Loucy (cell line): ENCODE measurements around the gene SEPHS1.

Experiments
- H2AFZ ChIP-seq: fragments of 200-600 bp; sonication (generic); 2 replicates; pipeline ENCODE4 v1.6.0; 2016; ENCODE audit warnings: antibody characterized with exemption, mild to moderate bottlenecking, low read length, moderate library complexity
- H3F3A ChIP-seq: fragments of 200-600 bp; 2 replicates; pipeline ENCODE4 v1.6.0; 2016; ENCODE audit warnings: antibody characterized with exemption, low read depth, mild to moderate bottlenecking
- H3K27me3 ChIP-seq: fragments of 200-600 bp; sonication (generic); 2 replicates; pipeline ENCODE4 v1.6.1; 2014; ENCODE audit warnings: low read length, mild to moderate bottlenecking; ENCODE audit not compliant: insufficient read depth, poor library complexity, severe bottlenecking
- H3K36me3 ChIP-seq: fragments of 200-600 bp; sonication (generic); 2 replicates; pipeline ENCODE4 v1.6.1; 2016; ENCODE audit warnings: low read length; ENCODE audit not compliant: insufficient read depth
- H3K4me1 ChIP-seq: fragments of 200-600 bp; sonication (generic); 2 replicates; pipeline ENCODE4 v1.5.1; 2014; ENCODE audit warnings: low read length, mild to moderate bottlenecking; ENCODE audit not compliant: insufficient read depth, poor library complexity, severe bottlenecking
- H3K4me2 ChIP-seq: fragments of 200-600 bp; sonication (generic); 2 replicates; pipeline ENCODE4 v1.6.0; 2014; ENCODE audit warnings: antibody characterized with exemption, low read length, low read depth, mild to moderate bottlenecking; ENCODE audit not compliant: poor library complexity, severe bottlenecking
- H3K4me3 ChIP-seq: fragments of 200-600 bp; sonication (generic); 2 replicates; pipeline ENCODE4 v1.5.1; 2014; ENCODE audit warnings: low read length, mild to moderate bottlenecking, mixed read lengths; ENCODE audit not compliant: poor library complexity, severe bottlenecking
- H3K79me2 ChIP-seq: fragments of 200-600 bp; sonication (generic); 2 replicates; pipeline ENCODE4 v1.6.1; 2014; ENCODE audit warnings: low read length; ENCODE audit not compliant: insufficient read depth
- H3K9ac ChIP-seq: fragments of 200-600 bp; sonication (generic); 2 replicates; pipeline ENCODE4 v1.6.0; 2014; ENCODE audit warnings: mild to moderate bottlenecking, low read depth, low read length, moderate library complexity; ENCODE audit not compliant: poor library complexity, severe bottlenecking
- H3K9me2 ChIP-seq: fragments of 200-600 bp; sonication (generic); replicated peaks from 2 replicates; pipeline ENCODE4 v1.6.1; 2016; ENCODE audit warnings: low read depth, low read length, mixed read lengths
- H3K9me3 ChIP-seq: fragments of 200-600 bp; sonication (generic); 2 replicates; pipeline ENCODE4 v1.6.1; 2014; ENCODE audit warnings: mild to moderate bottlenecking, antibody characterized with exemption, low read length, low read depth; ENCODE audit not compliant: insufficient read depth
- H4K20me1 ChIP-seq: fragments of 200-600 bp; sonication (generic); 2 replicates; pipeline ENCODE4 v1.6.0; 2014; ENCODE audit warnings: antibody characterized with exemption, low read length, mild to moderate bottlenecking; ENCODE audit not compliant: insufficient read depth, poor library complexity, severe bottlenecking
- CTCF ChIP-seq: fragments of 200-600 bp; sonication (generic); conservative IDR thresholded peaks from 2 replicates; pipeline ENCODE4 v1.5.1; 2014; ENCODE audit warnings: mild to moderate bottlenecking, antibody characterized with exemption, low read length
- EZH2phosphoT487 ChIP-seq: fragments of 200-600 bp; IDR thresholded peaks from 2 replicates; pipeline ENCODE4 v1.6.1; 2018; ENCODE audit warnings: antibody characterized with exemption, mild to moderate bottlenecking, moderate library complexity, borderline replicate concordance

The SEPHS1 gene

DNA sequence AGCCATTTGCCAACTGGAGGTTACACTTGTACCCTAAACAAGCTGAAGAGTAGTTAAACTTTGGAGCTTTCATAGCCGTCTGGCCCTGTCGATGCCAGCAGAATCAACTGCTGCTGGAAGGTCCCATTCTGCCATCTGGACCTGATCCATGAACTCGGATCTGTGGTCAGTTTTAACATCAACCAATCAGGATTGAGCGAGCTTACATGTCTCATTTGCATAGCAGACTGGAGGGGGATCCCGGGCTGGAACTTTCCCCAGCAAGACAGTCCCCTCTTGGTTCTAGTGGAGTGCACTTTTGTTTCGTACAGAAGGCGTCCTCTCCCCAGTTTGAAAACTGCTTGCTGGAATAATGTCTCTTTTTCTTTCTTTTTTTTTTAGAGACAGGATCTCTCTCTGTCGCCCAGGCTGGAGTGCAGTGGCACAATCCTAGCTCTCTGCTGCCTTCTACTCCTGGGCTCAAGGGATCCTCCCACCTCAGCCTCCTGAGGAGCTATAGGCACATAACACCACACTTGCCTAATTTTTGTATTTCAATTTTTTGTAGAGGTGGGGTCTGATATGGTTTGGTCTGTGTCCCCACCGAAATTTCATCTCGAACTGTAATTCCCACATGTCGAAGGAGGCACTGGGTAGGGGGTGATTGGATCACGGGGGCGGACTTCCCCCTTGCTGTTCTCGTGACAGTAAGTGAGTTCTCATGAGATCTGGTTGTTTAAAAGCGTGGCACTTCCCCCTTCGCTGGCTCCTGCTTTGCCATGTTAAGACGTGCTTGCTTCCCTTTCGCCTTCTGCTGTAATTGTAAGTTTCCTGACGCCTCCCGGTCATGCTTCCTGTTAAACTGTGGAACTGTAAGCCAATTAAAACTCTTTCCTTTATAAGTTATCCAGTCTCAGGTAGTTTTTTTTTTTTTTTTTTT lies 42.8 kb upstream of the SEPHS1 start:
- Histone ChIP-seq H3K27me3 (no peaks in the 10 kb centered on the region), H3F3A (no peaks in the 10 kb centered on the region), H3K4me2 (no peak overlapping the region), H3K36me3 (no peaks in the 10 kb centered on the region), H3K4me3 (no peak overlapping the region), H3K9ac (no peak overlapping the region), H4K20me1 (no peaks in the 10 kb centered on the region), H3K9me2 (no peaks in the 10 kb centered on the region), H3K9me3 (no peaks in the 10 kb centered on the region), H3K79me2 (no peaks in the 10 kb centered on the region), H3K4me1 (no peaks in the 10 kb centered on the region), H2AFZ (no peak overlapping the region)
- TF ChIP-seq CTCF (no peak), EZH2phosphoT487 (no peak)

DNA sequence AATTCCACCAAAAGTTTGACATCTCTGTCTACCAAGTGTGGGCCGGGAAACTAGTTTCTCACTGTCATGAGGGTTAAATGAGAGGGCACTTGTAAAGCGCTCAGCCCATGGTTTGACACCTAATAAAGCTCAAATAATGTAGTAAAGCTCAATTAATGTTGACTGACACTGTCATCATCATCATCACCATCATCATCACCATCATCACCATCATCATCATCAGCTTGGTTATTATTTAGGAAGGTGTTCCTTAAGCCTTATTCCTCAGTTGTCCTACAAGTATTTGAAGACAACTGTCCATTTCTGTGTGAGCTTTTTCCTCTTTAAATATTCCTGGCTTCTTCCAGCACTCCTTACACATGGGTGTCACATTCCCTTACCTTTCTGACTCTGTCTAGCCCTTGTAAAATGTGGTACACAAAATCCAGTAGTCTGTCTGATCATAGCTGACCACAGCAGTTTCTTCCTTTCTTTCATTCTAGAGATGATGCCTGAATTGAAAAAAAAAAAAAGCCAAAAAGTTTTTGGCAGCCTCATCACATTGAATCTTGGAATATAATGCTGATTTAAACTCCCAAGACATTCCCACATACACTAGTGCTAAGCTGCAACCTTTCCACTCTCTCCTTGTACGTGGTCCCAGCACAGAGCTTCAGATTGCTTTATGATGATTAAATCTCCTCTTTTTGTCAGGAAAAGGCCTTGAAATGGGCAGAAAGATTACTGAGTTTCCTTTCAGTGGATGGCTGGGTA lies 40.6 kb upstream of the SEPHS1 start:
- TF ChIP-seq EZH2phosphoT487 (no peak), CTCF (no peak)
- Histone ChIP-seq H2AFZ (no peak overlapping the region), H3K9ac (no peak overlapping the region)

DNA sequence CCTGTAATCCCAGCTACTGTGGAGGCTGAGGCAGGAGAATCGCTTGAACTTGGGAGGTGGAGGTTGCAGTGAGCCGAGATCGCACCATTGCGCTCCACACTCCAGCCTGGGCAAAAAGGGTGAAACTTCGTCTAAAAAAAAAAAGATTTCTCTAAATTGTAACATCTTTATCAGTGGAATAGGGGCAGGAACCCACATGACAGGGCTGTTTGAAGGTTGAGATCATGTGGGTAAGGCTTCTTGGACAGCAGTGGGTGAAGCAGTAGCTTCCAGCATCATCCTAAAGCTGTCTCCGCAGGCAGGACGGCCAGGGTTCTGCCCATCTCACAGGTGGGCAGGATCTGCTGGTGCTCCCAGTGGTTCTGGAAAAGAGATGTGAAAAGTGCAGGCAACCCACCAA lies 37.9 kb upstream of the SEPHS1 start:
- Histone ChIP-seq H3K4me3 (no peak overlapping the region), H3K4me1 (no peaks in the 10 kb centered on the region), H3K79me2 (no peaks in the 10 kb centered on the region), H3K9me2 (no peaks in the 10 kb centered on the region), H2AFZ (no peak overlapping the region), H3F3A (no peaks in the 10 kb centered on the region), H3K36me3 (no peaks in the 10 kb centered on the region), H3K9me3 (no peaks in the 10 kb centered on the region), H3K9ac (no peak overlapping the region), H3K27me3 (no peaks in the 10 kb centered on the region), H3K4me2 (no peak overlapping the region), H4K20me1 (no peaks in the 10 kb centered on the region)
- no peak for TF ChIP-seq EZH2phosphoT487
- no peak for TF ChIP-seq CTCF

More for the DNA sequence above, 40.6 kb upstream of the SEPHS1 start:
- Histone ChIP-seq H3K4me2 (no peak overlapping the region), H3K9me2 (no peaks in the 10 kb centered on the region), H3F3A (no peaks in the 10 kb centered on the region), H3K79me2 (no peaks in the 10 kb centered on the region), H3K4me1 (no peaks in the 10 kb centered on the region), H4K20me1 (no peaks in the 10 kb centered on the region), H3K36me3 (no peaks in the 10 kb centered on the region), H3K4me3 (no peak overlapping the region), H3K27me3 (no peaks in the 10 kb centered on the region), H3K9me3 (no peaks in the 10 kb centered on the region)
